Measurements from ENCODE around the gene UBAC1.

Gene UBAC1

DNA sequence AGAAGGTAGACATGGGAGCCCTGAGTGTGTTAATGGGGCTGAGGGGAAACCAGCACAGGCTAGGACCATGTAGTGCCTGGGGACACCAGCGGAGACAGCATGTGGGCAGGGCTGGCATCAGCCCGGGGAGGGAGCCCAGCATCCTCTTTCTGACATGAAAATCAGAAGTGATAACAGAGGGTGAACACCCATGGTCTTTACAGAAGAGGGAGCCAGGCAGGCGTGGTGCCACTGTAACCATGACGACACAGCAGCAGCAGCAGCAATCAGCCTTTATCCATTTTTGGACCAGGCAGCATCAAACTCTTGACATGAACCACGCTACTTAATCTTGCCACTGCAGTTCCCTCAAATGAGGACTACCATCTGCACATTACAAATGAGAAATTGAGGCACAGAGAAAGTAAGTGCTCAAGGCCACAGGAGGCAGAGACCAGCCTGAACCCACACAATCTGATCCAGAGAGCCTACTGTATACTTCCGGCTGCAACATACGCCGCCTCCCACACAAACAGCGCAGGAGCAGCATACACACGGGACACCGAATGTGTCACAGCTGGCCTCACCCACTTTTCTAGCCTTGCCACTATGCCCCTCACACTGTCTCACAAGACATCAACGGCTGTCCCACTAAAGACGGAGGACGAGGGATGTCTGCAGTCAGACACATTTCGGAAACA, 77.6 kb downstream of the UBAC1 start:
- ATAC-seq: no peak

More for the DNA sequence above, 77.6 kb downstream of the UBAC1 start:
- TF ChIP-seq, protein P1, sequence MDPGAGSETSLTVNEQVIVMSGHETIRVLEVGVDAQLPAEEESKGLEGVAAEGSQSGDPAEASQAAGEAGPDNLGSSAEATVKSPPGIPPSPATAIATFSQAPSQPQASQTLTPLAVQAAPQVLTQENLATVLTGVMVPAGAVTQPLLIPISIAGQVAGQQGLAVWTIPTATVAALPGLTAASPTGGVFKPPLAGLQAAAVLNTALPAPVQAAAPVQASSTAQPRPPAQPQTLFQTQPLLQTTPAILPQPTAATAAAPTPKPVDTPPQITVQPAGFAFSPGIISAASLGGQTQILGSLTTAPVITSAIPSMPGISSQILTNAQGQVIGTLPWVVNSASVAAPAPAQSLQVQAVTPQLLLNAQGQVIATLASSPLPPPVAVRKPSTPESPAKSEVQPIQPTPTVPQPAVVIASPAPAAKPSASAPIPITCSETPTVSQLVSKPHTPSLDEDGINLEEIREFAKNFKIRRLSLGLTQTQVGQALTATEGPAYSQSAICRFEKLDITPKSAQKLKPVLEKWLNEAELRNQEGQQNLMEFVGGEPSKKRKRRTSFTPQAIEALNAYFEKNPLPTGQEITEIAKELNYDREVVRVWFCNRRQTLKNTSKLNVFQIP (CRISPR knock-in tag; IDR thresholded peaks at IDR 0.05; ENCODE audit: borderline replicate concordance, low read depth): no peak
- no peak for TF ChIP-seq GLIS3 (CRISPR knock-in tag; IDR thresholded peaks at IDR 0.05)

Measured in SK-N-SH treated with all-trans-retinoic acid at 6 μM for 48 hours (cell line).